GM10266 (cell line): ENCODE measurements around the gene FAXC.
A peak's percentile ranks its signal among the peaks of the same experiment; 100 is the strongest.

Experiments used
- DNase-seq: peaks from one replicate; pipeline ENCODE4 v3.0.0; 2012; ENCODE audit errors: extremely low spot score
- CTCF ChIP-seq: IDR thresholded peaks from 2 replicates; pipeline ENCODE4 v1.5.1; 2012; ENCODE audit warnings: mild to moderate bottlenecking, low read depth; ENCODE audit not compliant: control insufficient read depth, insufficient read depth; ENCODE audit errors: missing control alignments

Gene FAXC

GRCh38 chr6:99246602-99247001, 102.9 kb downstream of the FAXC start:
- no peak for TF ChIP-seq CTCF
- DNase-seq = no peak

GRCh38 chr6:99241905-99242534, 107.5 kb downstream of the FAXC start:
- peak; percentile 19 for DNase-seq
- TF ChIP-seq CTCF = peak; percentile 55

- DNase-seq = no peak
- no peak for TF ChIP-seq CTCF
Observed at GRCh38 chr6:99236010-99236409, 113.5 kb downstream of the FAXC start.

GRCh38 chr6:99233219-99233618, 116.3 kb downstream of the FAXC start:
- TF ChIP-seq CTCF = no peak
- DNase-seq = no peak

- no peak for TF ChIP-seq CTCF
- DNase-seq = no peak
Observed at GRCh38 chr6:99232056-99232455, 117.4 kb downstream of the FAXC start.

- no peak for DNase-seq
- TF ChIP-seq CTCF = no peak
Observed at GRCh38 chr6:99225172-99225571, 124.3 kb downstream of the FAXC start.
